ENCODE results near the gene SKI. TPM values are rescaled to one million over a fixed set of nuclear protein-coding genes. Genes with fewer than 3 reads are reported as not detected.
A peak's percentile ranks its signal among the peaks of the same experiment; 100 is the strongest.

The SKI gene
- total and polyA plus RNA-seq, 2 experiments from 2014 or later, result 9.3 to 66.8 TPM

DNA sequence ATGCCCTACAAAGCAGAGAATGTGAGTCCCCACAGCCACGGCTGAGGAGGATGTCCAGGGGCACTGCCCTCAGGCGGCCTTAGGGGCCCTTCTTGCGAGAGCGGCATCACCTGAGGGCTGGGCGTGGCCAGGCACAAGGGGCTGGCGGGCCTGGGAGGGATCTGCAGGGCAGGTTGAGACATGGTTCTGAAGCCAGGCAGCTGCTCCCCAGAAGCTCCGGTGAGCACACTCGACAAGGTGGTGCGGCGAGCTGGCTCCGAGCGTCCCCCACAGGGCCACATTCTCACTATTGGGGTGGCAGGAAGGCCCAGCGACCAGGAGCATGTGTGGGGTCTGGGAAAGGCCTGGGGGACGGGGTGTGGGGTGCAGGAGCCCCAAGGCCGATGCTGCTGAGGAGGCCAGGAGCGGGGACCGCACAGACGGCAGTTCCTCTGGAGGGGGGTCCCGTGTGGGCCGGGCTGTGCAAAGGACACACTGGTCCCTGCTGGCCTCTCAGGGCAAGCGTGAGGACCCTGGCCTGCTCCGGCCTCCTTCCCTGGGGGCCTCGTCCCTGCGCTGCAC, 116.1 kb downstream of the SKI start:
- H2AFZ ChIP-seq, result no peak overlapping the region
- no peaks in the 10 kb centered on the region for H3K4me1 ChIP-seq (ENCODE audit: insufficient read depth)
- no peaks in the 10 kb centered on the region; the same call in 2 of the 3 replicates for H3K36me3 Mint-ChIP-seq (ENCODE audit: low read depth)
- H3K9me2 ChIP-seq (ENCODE audit: insufficient read depth), result no peaks in the 10 kb centered on the region
- DNase-seq (ENCODE audit: low spot score) (no peak), ATAC-seq (peak; percentile 36)
- no peaks in the 10 kb centered on the region for H3K79me2 ChIP-seq (replicated peaks; ENCODE audit: insufficient read depth)
- H3K27me3 Mint-ChIP-seq (ENCODE audit: insufficient read depth, low read depth, poor library complexity), result peaks cover 11% of the 10 kb centered on the region
- H3K36me3 ChIP-seq (ENCODE audit: insufficient read depth), result no peaks in the 10 kb centered on the region
- H3K4me2 ChIP-seq, result no peak overlapping the region
- no peak overlapping the region for H3K27ac Mint-ChIP-seq
- H3K4me3 Mint-ChIP-seq, result no peak overlapping the region
- no peaks in the 10 kb centered on the region for H3K27me3 ChIP-seq (ENCODE audit: insufficient read depth)
- no peaks in the 10 kb centered on the region for H4K20me1 ChIP-seq (replicated peaks; ENCODE audit: insufficient read depth)
- peaks cover 5% of the 10 kb centered on the region; the same call in 1 of the 3 replicates for H3K4me1 Mint-ChIP-seq
- peaks cover under 1% of the 10 kb centered on the region; the same call in 1 of the 3 replicates for H3K9me3 Mint-ChIP-seq
- 0 out of 2 replicates have a peak, but pooled peaks cover under 1% of the 10 kb centered on the region for H3F3A ChIP-seq (replicated peaks; ENCODE audit: low read depth)
- H3K27ac ChIP-seq (ENCODE audit: low read depth), result no peak overlapping the region
- TF ChIP-seq, protein P1, sequence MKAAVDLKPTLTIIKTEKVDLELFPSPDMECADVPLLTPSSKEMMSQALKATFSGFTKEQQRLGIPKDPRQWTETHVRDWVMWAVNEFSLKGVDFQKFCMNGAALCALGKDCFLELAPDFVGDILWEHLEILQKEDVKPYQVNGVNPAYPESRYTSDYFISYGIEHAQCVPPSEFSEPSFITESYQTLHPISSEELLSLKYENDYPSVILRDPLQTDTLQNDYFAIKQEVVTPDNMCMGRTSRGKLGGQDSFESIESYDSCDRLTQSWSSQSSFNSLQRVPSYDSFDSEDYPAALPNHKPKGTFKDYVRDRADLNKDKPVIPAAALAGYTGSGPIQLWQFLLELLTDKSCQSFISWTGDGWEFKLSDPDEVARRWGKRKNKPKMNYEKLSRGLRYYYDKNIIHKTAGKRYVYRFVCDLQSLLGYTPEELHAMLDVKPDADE (IDR thresholded peaks at IDR 0.05), result no peak
- TF ChIP-seq, protein P2, sequence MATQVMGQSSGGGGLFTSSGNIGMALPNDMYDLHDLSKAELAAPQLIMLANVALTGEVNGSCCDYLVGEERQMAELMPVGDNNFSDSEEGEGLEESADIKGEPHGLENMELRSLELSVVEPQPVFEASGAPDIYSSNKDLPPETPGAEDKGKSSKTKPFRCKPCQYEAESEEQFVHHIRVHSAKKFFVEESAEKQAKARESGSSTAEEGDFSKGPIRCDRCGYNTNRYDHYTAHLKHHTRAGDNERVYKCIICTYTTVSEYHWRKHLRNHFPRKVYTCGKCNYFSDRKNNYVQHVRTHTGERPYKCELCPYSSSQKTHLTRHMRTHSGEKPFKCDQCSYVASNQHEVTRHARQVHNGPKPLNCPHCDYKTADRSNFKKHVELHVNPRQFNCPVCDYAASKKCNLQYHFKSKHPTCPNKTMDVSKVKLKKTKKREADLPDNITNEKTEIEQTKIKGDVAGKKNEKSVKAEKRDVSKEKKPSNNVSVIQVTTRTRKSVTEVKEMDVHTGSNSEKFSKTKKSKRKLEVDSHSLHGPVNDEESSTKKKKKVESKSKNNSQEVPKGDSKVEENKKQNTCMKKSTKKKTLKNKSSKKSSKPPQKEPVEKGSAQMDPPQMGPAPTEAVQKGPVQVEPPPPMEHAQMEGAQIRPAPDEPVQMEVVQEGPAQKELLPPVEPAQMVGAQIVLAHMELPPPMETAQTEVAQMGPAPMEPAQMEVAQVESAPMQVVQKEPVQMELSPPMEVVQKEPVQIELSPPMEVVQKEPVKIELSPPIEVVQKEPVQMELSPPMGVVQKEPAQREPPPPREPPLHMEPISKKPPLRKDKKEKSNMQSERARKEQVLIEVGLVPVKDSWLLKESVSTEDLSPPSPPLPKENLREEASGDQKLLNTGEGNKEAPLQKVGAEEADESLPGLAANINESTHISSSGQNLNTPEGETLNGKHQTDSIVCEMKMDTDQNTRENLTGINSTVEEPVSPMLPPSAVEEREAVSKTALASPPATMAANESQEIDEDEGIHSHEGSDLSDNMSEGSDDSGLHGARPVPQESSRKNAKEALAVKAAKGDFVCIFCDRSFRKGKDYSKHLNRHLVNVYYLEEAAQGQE (IDR thresholded peaks at IDR 0.05; ENCODE audit: unreplicated experiment), result no peak
- TF ChIP-seq EZH2phosphoT487 (IDR thresholded peaks at IDR 0.05; ENCODE audit: unreplicated experiment), result no peak
- no peak for TF ChIP-seq EZH2 (IDR thresholded peaks at IDR 0.05; ENCODE audit: low read depth, unreplicated experiment)
- no peak for TF ChIP-seq STAT1 (IDR thresholded peaks at IDR 0.05; ENCODE audit: unreplicated experiment)
- TF ChIP-seq CREB1 (CRISPR knock-in tag; IDR thresholded peaks at IDR 0.05; ENCODE audit: low read depth), result no peak
- TF ChIP-seq ZNF114 (CRISPR knock-in tag; IDR thresholded peaks at IDR 0.05), result no peak
- no peak for TF ChIP-seq JUNB (IDR thresholded peaks at IDR 0.05; ENCODE audit: unreplicated experiment)
- TF ChIP-seq ZNF331 (CRISPR knock-in tag; IDR thresholded peaks at IDR 0.05; ENCODE audit: low read depth), result no peak
- no peak for TF ChIP-seq POLR2AphosphoS5 (IDR thresholded peaks at IDR 0.05; ENCODE audit: low read depth)
- TF ChIP-seq, protein P3, sequence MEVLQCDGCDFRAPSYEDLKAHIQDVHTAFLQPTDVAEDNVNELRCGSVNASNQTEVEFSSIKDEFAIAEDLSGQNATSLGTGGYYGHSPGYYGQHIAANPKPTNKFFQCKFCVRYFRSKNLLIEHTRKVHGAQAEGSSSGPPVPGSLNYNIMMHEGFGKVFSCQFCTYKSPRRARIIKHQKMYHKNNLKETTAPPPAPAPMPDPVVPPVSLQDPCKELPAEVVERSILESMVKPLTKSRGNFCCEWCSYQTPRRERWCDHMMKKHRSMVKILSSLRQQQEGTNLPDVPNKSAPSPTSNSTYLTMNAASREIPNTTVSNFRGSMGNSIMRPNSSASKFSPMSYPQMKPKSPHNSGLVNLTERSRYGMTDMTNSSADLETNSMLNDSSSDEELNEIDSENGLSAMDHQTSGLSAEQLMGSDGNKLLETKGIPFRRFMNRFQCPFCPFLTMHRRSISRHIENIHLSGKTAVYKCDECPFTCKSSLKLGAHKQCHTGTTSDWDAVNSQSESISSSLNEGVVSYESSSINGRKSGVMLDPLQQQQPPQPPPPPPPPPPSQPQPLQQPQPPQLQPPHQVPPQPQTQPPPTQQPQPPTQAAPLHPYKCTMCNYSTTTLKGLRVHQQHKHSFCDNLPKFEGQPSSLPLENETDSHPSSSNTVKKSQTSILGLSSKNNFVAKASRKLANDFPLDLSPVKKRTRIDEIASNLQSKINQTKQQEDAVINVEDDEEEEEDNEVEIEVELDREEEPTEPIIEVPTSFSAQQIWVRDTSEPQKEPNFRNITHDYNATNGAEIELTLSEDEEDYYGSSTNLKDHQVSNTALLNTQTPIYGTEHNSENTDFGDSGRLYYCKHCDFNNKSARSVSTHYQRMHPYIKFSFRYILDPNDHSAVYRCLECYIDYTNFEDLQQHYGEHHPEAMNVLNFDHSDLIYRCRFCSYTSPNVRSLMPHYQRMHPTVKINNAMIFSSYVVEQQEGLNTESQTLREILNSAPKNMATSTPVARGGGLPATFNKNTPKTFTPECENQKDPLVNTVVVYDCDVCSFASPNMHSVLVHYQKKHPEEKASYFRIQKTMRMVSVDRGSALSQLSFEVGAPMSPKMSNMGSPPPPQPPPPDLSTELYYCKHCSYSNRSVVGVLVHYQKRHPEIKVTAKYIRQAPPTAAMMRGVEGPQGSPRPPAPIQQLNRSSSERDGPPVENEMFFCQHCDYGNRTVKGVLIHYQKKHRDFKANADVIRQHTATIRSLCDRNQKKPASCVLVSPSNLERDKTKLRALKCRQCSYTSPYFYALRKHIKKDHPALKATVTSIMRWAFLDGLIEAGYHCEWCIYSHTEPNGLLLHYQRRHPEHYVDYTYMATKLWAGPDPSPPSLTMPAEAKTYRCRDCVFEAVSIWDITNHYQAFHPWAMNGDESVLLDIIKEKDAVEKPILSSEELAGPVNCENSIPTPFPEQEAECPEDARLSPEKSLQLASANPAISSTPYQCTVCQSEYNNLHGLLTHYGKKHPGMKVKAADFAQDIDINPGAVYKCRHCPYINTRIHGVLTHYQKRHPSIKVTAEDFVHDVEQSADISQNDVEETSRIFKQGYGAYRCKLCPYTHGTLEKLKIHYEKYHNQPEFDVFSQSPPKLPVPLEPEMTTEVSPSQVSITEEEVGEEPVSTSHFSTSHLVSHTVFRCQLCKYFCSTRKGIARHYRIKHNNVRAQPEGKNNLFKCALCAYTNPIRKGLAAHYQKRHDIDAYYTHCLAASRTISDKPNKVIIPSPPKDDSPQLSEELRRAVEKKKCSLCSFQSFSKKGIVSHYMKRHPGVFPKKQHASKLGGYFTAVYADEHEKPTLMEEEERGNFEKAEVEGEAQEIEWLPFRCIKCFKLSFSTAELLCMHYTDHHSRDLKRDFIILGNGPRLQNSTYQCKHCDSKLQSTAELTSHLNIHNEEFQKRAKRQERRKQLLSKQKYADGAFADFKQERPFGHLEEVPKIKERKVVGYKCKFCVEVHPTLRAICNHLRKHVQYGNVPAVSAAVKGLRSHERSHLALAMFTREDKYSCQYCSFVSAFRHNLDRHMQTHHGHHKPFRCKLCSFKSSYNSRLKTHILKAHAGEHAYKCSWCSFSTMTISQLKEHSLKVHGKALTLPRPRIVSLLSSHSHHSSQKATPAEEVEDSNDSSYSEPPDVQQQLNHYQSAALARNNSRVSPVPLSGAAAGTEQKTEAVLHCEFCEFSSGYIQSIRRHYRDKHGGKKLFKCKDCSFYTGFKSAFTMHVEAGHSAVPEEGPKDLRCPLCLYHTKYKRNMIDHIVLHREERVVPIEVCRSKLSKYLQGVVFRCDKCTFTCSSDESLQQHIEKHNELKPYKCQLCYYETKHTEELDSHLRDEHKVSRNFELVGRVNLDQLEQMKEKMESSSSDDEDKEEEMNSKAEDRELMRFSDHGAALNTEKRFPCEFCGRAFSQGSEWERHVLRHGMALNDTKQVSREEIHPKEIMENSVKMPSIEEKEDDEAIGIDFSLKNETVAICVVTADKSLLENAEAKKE (CRISPR knock-in tag; IDR thresholded peaks at IDR 0.05), result no peak
- TF ChIP-seq, protein P4, sequence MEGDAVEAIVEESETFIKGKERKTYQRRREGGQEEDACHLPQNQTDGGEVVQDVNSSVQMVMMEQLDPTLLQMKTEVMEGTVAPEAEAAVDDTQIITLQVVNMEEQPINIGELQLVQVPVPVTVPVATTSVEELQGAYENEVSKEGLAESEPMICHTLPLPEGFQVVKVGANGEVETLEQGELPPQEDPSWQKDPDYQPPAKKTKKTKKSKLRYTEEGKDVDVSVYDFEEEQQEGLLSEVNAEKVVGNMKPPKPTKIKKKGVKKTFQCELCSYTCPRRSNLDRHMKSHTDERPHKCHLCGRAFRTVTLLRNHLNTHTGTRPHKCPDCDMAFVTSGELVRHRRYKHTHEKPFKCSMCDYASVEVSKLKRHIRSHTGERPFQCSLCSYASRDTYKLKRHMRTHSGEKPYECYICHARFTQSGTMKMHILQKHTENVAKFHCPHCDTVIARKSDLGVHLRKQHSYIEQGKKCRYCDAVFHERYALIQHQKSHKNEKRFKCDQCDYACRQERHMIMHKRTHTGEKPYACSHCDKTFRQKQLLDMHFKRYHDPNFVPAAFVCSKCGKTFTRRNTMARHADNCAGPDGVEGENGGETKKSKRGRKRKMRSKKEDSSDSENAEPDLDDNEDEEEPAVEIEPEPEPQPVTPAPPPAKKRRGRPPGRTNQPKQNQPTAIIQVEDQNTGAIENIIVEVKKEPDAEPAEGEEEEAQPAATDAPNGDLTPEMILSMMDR (conservative IDR thresholded peaks at IDR 0.05; ENCODE audit: low read depth in 2 of 2), result no peak
- no peak for TF ChIP-seq NANOG (IDR thresholded peaks at IDR 0.05; ENCODE audit: borderline replicate concordance)
- no peak overlapping the region for H3K4me3 ChIP-seq

Measured in GM23338 (cell line).